A549 (cell line): ENCODE measurements around the gene AUTS2. TPM values are rescaled to one million over a fixed set of nuclear protein-coding genes. Genes with fewer than 3 reads are reported as not detected.

Source experiments
- ATAC-seq, 2 experiments: fragments of 200-7000 bp in 1 of 2; fragments of >200 bp in 1 of 2; cut with Nextera tagmentation in 1 of 2; cut with Tn5 transposase in 1 of 2; 3 replicates each; pipeline versions ENCODE4 v1.8.0 to v1.9.1; 2018 to 2020; ENCODE audit warnings: mild to moderate bottlenecking in 1 of 2, moderate library complexity in 1 of 2
- CTCF ChIA-PET: fragments of 300-600 bp; sonication (Branson Sonifier 250); formaldehyde crosslinking; extraction: SDS; loops from one replicate; lab custom pipeline; 2021; ENCODE audit warnings: antibody characterized with exemption, inconsistent platforms; lab: Yijun Ruan, JAX
- POLR2A ChIA-PET: fragments of 350-600 bp; formaldehyde crosslinking; extraction: SDS; loops from one replicate; lab custom pipeline; 2021; ENCODE audit warnings: antibody characterized with exemption, inconsistent platforms; lab: Yijun Ruan, JAX
- DNase-seq, 2 experiments: peaks; one replicate each; pipeline versions ENCODE4 v3.0.0 to v3.0.0-alpha.2; 2011 to 2016; ENCODE audit warnings: low read depth in 1 of 2, low spot score in 1 of 2
- FAIRE-seq: peaks from 2 replicates; lab custom pipeline; 2011; peaks lifted over from hg19 to GRCh38; lab: Jason Lieb, UNC
- H3K27ac ChIP-seq, 2 experiments: fragments of >200 bp; sonication (Bioruptor Twin); formaldehyde crosslinking; 3 replicates each; pipeline ENCODE4 v1.5.1; 2016 to 2017
- H3K4me1 ChIP-seq: fragments of >200 bp; sonication (Bioruptor Twin); formaldehyde crosslinking; 3 replicates; pipeline ENCODE4 v1.6.1; 2016
- H3K4me2 ChIP-seq: fragments of >200 bp; sonication (Bioruptor Twin); formaldehyde crosslinking; 3 replicates; pipeline ENCODE4 v1.6.1; 2016
- H3K4me3 ChIP-seq: fragments of >200 bp; sonication (Bioruptor Twin); formaldehyde crosslinking; 3 replicates; pipeline ENCODE4 v1.5.1; 2016
- H3K9me3 ChIP-seq: fragments of >200 bp; sonication (Bioruptor Twin); formaldehyde crosslinking; 3 replicates; pipeline ENCODE4 v1.6.1; 2016
- BCL3 ChIP-seq: fragments of >200 bp; sonication (Bioruptor Twin); formaldehyde crosslinking; IDR thresholded peaks from 3 replicates; pipeline ENCODE4 v1.6.1; 2016
- CEBPB ChIP-seq, 2 experiments: fragments of >200 bp in 1 of 2; sonication (Bioruptor Twin) in 1 of 2; formaldehyde crosslinking in 1 of 2; IDR thresholded peaks; 2 replicates each; pipeline ENCODE4 v1.6.1; 2012 to 2016
- CHD2 ChIP-seq: fragments of 150-350 bp; IDR thresholded peaks from 2 replicates; pipeline ENCODE4 v1.6.1; 2014; ENCODE audit warnings: low read length; ENCODE audit not compliant: partially characterized antibody
- CHD4 ChIP-seq: fragments of 200-600 bp; sonication (generic); IDR thresholded peaks from 2 replicates; pipeline ENCODE4 v1.6.1; 2016; ENCODE audit warnings: antibody characterized with exemption, mild to moderate bottlenecking, borderline replicate concordance
- E2F6 ChIP-seq: IDR thresholded peaks from 2 replicates; pipeline ENCODE4 v1.6.1; 2012; ENCODE audit warnings: low read depth, borderline replicate concordance
- ELK1 ChIP-seq: fragments of 150-350 bp; IDR thresholded peaks from 2 replicates; pipeline ENCODE4 v1.6.1; 2014; ENCODE audit warnings: low read depth, mild to moderate bottlenecking, low read length
- FOSL2 ChIP-seq, 2 experiments: fragments of 450-650 bp in 1 of 2; fragments of >200 bp in 1 of 2; sonication (Bioruptor Twin) in 1 of 2; formaldehyde crosslinking; IDR thresholded peaks; 2 replicates each; pipeline versions ENCODE4 v1.5.0 to v1.6.1; 2016 to 2020; ENCODE audit warnings: mild to moderate bottlenecking in 1 of 2, moderate library complexity in 1 of 2
- GATA3 ChIP-seq: IDR thresholded peaks from 2 replicates; pipeline ENCODE4 v1.6.1; 2012; ENCODE audit warnings: borderline replicate concordance
- HOXB5 ChIP-seq: fragments of 250-450 bp; sonication (Bioruptor Pico); IDR thresholded peaks from 2 replicates; pipeline ENCODE4 v1.5.0; 2020; ENCODE audit warnings: mild to moderate bottlenecking, moderate library complexity
- JUNB ChIP-seq: fragments of >200 bp; sonication (Bioruptor Twin); formaldehyde crosslinking; IDR thresholded peaks from 2 replicates; pipeline ENCODE4 v1.6.1; 2016
- KDM1A ChIP-seq: fragments of 200-600 bp; sonication (generic); IDR thresholded peaks from 2 replicates; pipeline ENCODE4 v1.6.1; 2016; ENCODE audit warnings: low read depth, mild to moderate bottlenecking
- MAFK ChIP-seq: fragments of 450-650 bp; IDR thresholded peaks from 2 replicates; pipeline ENCODE4 v1.6.1; 2014; ENCODE audit not compliant: partially characterized antibody
- MAZ ChIP-seq: fragments of 150-350 bp; IDR thresholded peaks from 2 replicates; pipeline ENCODE4 v1.6.1; 2014; ENCODE audit warnings: antibody characterized with exemption, low read depth, low read length, borderline replicate concordance
- MYC ChIP-seq: IDR thresholded peaks from 2 replicates; pipeline ENCODE4 v1.6.1; 2012; ENCODE audit warnings: mild to moderate bottlenecking, inconsistent platforms, low read length, improper control_type of control experiment, borderline replicate concordance
- NFE2L2 ChIP-seq: fragments of 150-350 bp; conservative IDR thresholded peaks from 2 replicates; pipeline ENCODE4 v1.6.1; 2014; ENCODE audit warnings: low read length
- NPAS2 ChIP-seq: fragments of 250-450 bp; sonication (Bioruptor Pico); IDR thresholded peaks from 2 replicates; pipeline ENCODE4 v1.8.0; 2022; ENCODE audit warnings: mild to moderate bottlenecking, moderate library complexity, borderline replicate concordance
- NR3C1 ChIP-seq: fragments of >200 bp; sonication (Bioruptor Twin); formaldehyde crosslinking; IDR thresholded peaks from 3 replicates; pipeline ENCODE4 v1.6.1; 2017
- POLR2A ChIP-seq: IDR thresholded peaks from 2 replicates; pipeline ENCODE4 v1.6.1; 2012; ENCODE audit warnings: mild to moderate bottlenecking, low read length
- POLR2AphosphoS2 ChIP-seq: conservative IDR thresholded peaks from 2 replicates; pipeline ENCODE4 v1.6.1; 2012; ENCODE audit warnings: low read length, improper control_type of control experiment, inconsistent platforms
- RAD21 ChIP-seq, 2 experiments: fragments of >200 bp in 1 of 2; sonication (Bioruptor Twin) in 1 of 2; formaldehyde crosslinking in 1 of 2; IDR thresholded peaks in 1 of 2; conservative IDR thresholded peaks in 1 of 2; 2 replicates in 1 of 2; 3 replicates in 1 of 2; pipeline ENCODE4 v1.6.1; 2012 to 2018; ENCODE audit warnings: inconsistent platforms in 1 of 2
- RARB ChIP-seq: fragments of 250-450 bp; sonication (Bioruptor Pico); IDR thresholded peaks from 2 replicates; pipeline ENCODE4 v1.8.0; 2021; ENCODE audit warnings: mild to moderate bottlenecking, moderate library complexity
- SREBF2 ChIP-seq: fragments of 450-650 bp; IDR thresholded peaks from 2 replicates; pipeline ENCODE4 v1.6.1; 2014; ENCODE audit warnings: mild to moderate bottlenecking, moderate library complexity
- USF2 ChIP-seq: fragments of 450-650 bp; IDR thresholded peaks from 2 replicates; pipeline ENCODE4 v1.6.1; 2014; ENCODE audit warnings: antibody characterized with exemption
- WGBS: methylation state at CpG from one replicate; pipeline ENCODE4 v1.1.6; 2017; ENCODE audit errors: missing lambda C conversion rate; 5-methylcytosine and 5-hydroxymethylcytosine counted together
- polyA plus RNA-seq, 4 experiments: library from polyadenylated mRNA; depleted of rRNA in 3 of 4; stranded (reverse); fragments of >200 nt; fragmentation: RNase III in 1 of 4; extraction: RNeasy Plus Mini Kit Qiagen cat#74134 plus additional on column Dnase treatment in 1 of 4; gene quantifications; 2 replicates in 3 of 4; 3 replicates in 1 of 4; pipeline ENCODE4 v1.2.3, GENCODE V29; 2011 to 2017
- TF ChIP-seq, protein P1 (sequence below): fragments of 250-450 bp; sonication (Bioruptor Pico); IDR thresholded peaks from 2 replicates; pipeline ENCODE4 v1.5.0; 2020; ENCODE audit warnings: low read depth, mild to moderate bottlenecking, moderate library complexity
- TF ChIP-seq, protein P2 (sequence below): IDR thresholded peaks from 2 replicates; pipeline ENCODE4 v1.6.1; 2012
- TF ChIP-seq, protein P3 (sequence below): fragments of 250-450 bp; sonication (Bioruptor Pico); IDR thresholded peaks from 2 replicates; pipeline ENCODE4 v1.5.0; 2021; ENCODE audit warnings: mild to moderate bottlenecking, moderate library complexity, borderline replicate concordance
- TF ChIP-seq, protein P4 (sequence below): fragments of >200 bp; sonication (Bioruptor Twin); formaldehyde crosslinking; IDR thresholded peaks from 3 replicates; pipeline ENCODE4 v1.5.1; 2016

AUTS2 gene
- polyA plus RNA-seq, 2 of the 4 experiments (the other 2 are of a cell fraction), result 1.6 to 3.6 TPM

GRCh38 chr7:70215491-70215890 lies 617.2 kb downstream of the AUTS2 start:
- FAIRE-seq (no peak), DNase-seq (no peak), ATAC-seq (no peak)
- Histone ChIP-seq H3K4me2 (no peak overlapping the region), H3K4me3 (no peak overlapping the region), H3K27ac (no peak overlapping the region), H3K9me3 (no peaks in the 10 kb centered on the region), H3K4me1 (peaks cover 7% of the 10 kb centered on the region; the same call in 2 of the 3 replicates)
- TF ChIP-seq GATA3 (no peak), POLR2A (no peak), CHD4 (no peak), RARB (CRISPR knock-in tag) (no peak), KDM1A (no peak), MAZ (no peak), NFE2L2 (no peak)
- TF ChIP-seq, protein P1, sequence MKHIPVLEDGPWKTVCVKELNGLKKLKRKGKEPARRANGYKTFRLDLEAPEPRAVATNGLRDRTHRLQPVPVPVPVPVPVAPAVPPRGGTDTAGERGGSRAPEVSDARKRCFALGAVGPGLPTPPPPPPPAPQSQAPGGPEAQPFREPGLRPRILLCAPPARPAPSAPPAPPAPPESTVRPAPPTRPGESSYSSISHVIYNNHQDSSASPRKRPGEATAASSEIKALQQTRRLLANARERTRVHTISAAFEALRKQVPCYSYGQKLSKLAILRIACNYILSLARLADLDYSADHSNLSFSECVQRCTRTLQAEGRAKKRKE, result no peak
- POLR2A ChIA-PET, result no interaction called here
- WGBS, result 9% methylated on average over 1 of the region's 1 CpG
- CTCF ChIA-PET, result no interaction called here

DNA sequence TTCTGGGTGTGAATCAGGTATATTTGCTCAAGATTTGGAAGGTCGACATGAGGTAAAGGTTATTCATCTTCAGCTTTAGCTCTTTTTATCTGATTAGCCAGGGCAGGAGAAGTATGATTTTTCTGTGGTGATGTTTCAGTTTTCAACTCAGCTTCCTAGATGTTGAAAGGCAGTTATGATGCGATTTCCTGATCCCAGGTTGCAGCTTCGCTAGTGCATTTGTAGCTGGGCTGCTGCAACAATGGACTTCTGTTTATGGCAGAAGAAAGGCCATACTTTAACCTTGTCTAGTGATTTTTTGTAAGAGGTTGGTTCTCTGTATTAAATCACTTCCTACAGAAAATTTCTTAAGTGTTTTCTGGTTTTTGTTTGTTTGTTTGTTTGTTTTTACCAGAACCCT lies 619.3 kb downstream of the AUTS2 start:
- H3K4me2 ChIP-seq, result no peak overlapping the region
- no peaks in the 10 kb centered on the region for H3K9me3 ChIP-seq
- H3K4me3 ChIP-seq, result no peak overlapping the region
- POLR2A ChIA-PET, result no interaction called here
- no peak for TF ChIP-seq JUNB
- no peak for TF ChIP-seq CEBPB (IDR thresholded peaks at IDR 0.05)
- no peak for TF ChIP-seq MAFK
- no peak for TF ChIP-seq FOSL2 (IDR thresholded peaks at IDR 0.05)
- no peak for TF ChIP-seq FOSL2 (CRISPR knock-in tag; IDR thresholded peaks at IDR 0.05)
- TF ChIP-seq BCL3, result no peak
- TF ChIP-seq HOXB5, result no peak
- TF ChIP-seq USF2, result no peak
- TF ChIP-seq, protein P2, sequence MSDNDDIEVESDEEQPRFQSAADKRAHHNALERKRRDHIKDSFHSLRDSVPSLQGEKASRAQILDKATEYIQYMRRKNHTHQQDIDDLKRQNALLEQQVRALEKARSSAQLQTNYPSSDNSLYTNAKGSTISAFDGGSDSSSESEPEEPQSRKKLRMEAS, result no peak
- no peak for TF ChIP-seq ELK1
- TF ChIP-seq NR3C1, result no peak
- no peak for TF ChIP-seq E2F6
- no peak for TF ChIP-seq SREBF2
- no peak for TF ChIP-seq NPAS2 (CRISPR knock-in tag)
- TF ChIP-seq, protein P3, sequence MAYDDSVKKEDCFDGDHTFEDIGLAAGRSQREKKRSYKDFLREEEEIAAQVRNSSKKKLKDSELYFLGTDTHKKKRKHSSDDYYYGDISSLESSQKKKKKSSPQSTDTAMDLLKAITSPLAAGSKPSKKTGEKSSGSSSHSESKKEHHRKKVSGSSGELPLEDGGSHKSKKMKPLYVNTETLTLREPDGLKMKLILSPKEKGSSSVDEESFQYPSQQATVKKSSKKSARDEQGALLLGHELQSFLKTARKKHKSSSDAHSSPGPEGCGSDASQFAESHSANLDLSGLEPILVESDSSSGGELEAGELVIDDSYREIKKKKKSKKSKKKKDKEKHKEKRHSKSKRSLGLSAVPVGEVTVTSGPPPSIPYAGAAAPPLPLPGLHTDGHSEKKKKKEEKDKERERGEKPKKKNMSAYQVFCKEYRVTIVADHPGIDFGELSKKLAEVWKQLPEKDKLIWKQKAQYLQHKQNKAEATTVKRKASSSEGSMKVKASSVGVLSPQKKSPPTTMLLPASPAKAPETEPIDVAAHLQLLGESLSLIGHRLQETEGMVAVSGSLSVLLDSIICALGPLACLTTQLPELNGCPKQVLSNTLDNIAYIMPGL (CRISPR knock-in tag), result no peak
- no peak for TF ChIP-seq RAD21 (conservative IDR thresholded peaks at IDR 0.05 in 1 of 2, IDR thresholded peaks at IDR 0.05 in 1 of 2)
- no peak for TF ChIP-seq POLR2AphosphoS2
- TF ChIP-seq, protein P4, sequence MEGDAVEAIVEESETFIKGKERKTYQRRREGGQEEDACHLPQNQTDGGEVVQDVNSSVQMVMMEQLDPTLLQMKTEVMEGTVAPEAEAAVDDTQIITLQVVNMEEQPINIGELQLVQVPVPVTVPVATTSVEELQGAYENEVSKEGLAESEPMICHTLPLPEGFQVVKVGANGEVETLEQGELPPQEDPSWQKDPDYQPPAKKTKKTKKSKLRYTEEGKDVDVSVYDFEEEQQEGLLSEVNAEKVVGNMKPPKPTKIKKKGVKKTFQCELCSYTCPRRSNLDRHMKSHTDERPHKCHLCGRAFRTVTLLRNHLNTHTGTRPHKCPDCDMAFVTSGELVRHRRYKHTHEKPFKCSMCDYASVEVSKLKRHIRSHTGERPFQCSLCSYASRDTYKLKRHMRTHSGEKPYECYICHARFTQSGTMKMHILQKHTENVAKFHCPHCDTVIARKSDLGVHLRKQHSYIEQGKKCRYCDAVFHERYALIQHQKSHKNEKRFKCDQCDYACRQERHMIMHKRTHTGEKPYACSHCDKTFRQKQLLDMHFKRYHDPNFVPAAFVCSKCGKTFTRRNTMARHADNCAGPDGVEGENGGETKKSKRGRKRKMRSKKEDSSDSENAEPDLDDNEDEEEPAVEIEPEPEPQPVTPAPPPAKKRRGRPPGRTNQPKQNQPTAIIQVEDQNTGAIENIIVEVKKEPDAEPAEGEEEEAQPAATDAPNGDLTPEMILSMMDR, result no peak
- no peak for TF ChIP-seq CHD2
- TF ChIP-seq CHD4, result no peak
- TF ChIP-seq MYC, result no peak
- TF ChIP-seq, all 56 proteins: peak for 0
- Histone ChIP-seq H3K27ac (no peak overlapping the region), H3K4me1 (peaks cover 7% of the 10 kb centered on the region; the same call in 2 of the 3 replicates)
- FAIRE-seq (no peak), ATAC-seq (no peak), DNase-seq (no peak)
- WGBS, result 26% methylated on average over 3 of the region's 3 CpGs
- CTCF ChIA-PET, result no interaction called here
